ENCODE results near the gene MMP15. TPM values are rescaled to one million over a fixed set of nuclear protein-coding genes. Genes with fewer than 3 reads are reported as not detected.
"Not testable (repeated sequence)": the region's sequence is repeated elsewhere in the genome, so short reads cannot be mapped to it uniquely, and the experiment has no call there.

The MMP15 gene
- total and polyA plus RNA-seq, 12 donors = 24.4 to 88.4 (median 58.1) TPM

GRCh38 chr16:58074657-58075056 is 49.1 kb downstream of the MMP15 start:
- H3K36me3 ChIP-seq = no peaks in the 10 kb centered on the region
- no peak overlapping the region for H3K27ac ChIP-seq
- peaks cover 0 to 13% (median 4%) of the 10 kb centered on the region in 11 donors for H3K9me3 ChIP-seq
- DNase-seq = no peak
- TF ChIP-seq, protein P1, sequence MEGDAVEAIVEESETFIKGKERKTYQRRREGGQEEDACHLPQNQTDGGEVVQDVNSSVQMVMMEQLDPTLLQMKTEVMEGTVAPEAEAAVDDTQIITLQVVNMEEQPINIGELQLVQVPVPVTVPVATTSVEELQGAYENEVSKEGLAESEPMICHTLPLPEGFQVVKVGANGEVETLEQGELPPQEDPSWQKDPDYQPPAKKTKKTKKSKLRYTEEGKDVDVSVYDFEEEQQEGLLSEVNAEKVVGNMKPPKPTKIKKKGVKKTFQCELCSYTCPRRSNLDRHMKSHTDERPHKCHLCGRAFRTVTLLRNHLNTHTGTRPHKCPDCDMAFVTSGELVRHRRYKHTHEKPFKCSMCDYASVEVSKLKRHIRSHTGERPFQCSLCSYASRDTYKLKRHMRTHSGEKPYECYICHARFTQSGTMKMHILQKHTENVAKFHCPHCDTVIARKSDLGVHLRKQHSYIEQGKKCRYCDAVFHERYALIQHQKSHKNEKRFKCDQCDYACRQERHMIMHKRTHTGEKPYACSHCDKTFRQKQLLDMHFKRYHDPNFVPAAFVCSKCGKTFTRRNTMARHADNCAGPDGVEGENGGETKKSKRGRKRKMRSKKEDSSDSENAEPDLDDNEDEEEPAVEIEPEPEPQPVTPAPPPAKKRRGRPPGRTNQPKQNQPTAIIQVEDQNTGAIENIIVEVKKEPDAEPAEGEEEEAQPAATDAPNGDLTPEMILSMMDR (IDR thresholded peaks at IDR 0.05) = no peak
- intact Hi-C loops (cut with DNase I) = no loop called here
- no peak for ATAC-seq
- peaks cover 0 to 2% (median 0%) of the 10 kb centered on the region in 9 donors for H3K4me1 ChIP-seq
- no peak overlapping the region for H3K4me3 ChIP-seq
- 80 to 93% methylated on average over 4 of the region's 4 CpGs for WGBS, 2 donors
- H3K27me3 ChIP-seq = no peaks in the 10 kb centered on the region

DNA sequence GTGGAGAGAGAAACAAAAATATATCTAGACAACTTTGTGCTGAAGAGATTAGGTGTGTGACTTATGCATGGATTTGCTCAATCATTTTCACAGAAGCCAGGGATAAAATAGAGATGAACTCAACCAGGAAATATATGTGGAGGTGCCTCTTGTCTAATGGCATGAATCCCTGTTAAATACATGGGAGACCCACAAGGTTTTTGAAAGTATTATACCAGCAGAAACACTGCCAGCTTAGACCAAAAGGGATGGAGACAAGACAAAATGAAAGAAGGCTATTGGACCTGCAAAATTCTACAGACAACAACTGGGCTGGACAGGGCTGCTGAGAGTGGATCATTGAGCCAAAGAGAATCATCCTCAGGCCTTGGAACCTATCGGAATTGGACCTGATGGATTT is 51.0 kb downstream of the MMP15 start:
- ATAC-seq (no peak), DNase-seq (no peak)
- Histone ChIP-seq H3K36me3 (no peaks in the 10 kb centered on the region), H3K27ac (no peak overlapping the region), H3K27me3 (no peaks in the 10 kb centered on the region), H3K4me1 (peaks cover 0 to 19% (median 7%) of the 10 kb centered on the region in 9 donors), H3K9me3 (peaks cover 0 to 13% (median 4%) of the 10 kb centered on the region in 11 donors), H3K4me3 (no peak overlapping the region)
- WGBS, 2 donors = 95 to 100% methylated on average over 1 of the region's 1 CpG
- TF ChIP-seq, protein P1 (IDR thresholded peaks at IDR 0.05) = no peak
- intact Hi-C loops (cut with DNase I) = no loop called here

GRCh38 chr16:58077796-58078195 is 52.2 kb downstream of the MMP15 start:
- Histone ChIP-seq H3K27ac (no peak overlapping the region), H3K9me3 (peaks cover 0 to 13% (median 4%) of the 10 kb centered on the region in 11 donors), H3K4me3 (no peak overlapping the region), H3K4me1 (peaks cover 0 to 29% (median 9%) of the 10 kb centered on the region in 9 donors), H3K36me3 (no peaks in the 10 kb centered on the region), H3K27me3 (no peaks in the 10 kb centered on the region)
- no peak for DNase-seq
- no peak for ATAC-seq
- TF ChIP-seq, protein P1 (IDR thresholded peaks at IDR 0.05) = no peak
- 83 to 93% methylated on average over 8 of the region's 8 CpGs for WGBS, 2 donors
- intact Hi-C loops (cut with DNase I) = no loop called here

DNA sequence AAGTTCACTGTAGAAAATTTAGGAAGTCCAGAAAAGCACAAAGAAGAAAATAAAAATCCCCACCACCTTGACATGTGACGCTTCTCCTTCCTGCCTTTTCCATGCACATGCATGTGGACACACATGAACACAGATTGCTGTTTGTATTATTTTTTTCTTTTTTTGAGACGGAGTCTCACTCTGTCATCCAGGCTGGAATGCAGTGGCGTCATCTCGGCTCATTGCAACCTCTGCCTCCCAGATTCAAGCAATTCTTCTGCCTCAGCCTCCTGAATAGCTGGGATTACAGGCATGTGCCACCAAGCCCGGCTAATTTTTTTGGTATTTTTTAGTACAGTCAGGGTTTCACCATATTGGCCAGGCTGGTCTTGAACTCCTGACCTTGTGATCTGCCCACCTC is 55.1 kb downstream of the MMP15 start:
- intact Hi-C loops (cut with DNase I) = loop anchor here in 2 of 10 donors (2.0 to 5.0 kb wide), 3 partner anchors 37 to 54 kb away; no protein-coding TSS in a partner anchor
- not testable (repeated sequence) for H3K4me3 ChIP-seq, H3K36me3 ChIP-seq, ATAC-seq, DNase-seq, H3K27me3 ChIP-seq
- peak overlapping the region in 7 of 10 donors; percentile 70 to 81 (median 73) for H3K27ac ChIP-seq
- H3K9me3 ChIP-seq = peaks cover 0 to 13% (median 4%) of the 10 kb centered on the region in 11 donors
- peaks cover 0 to 29% (median 9%) of the 10 kb centered on the region in 9 donors for H3K4me1 ChIP-seq
- 72 to 76% methylated on average over 5 of the region's 5 CpGs for WGBS, 2 donors

DNA sequence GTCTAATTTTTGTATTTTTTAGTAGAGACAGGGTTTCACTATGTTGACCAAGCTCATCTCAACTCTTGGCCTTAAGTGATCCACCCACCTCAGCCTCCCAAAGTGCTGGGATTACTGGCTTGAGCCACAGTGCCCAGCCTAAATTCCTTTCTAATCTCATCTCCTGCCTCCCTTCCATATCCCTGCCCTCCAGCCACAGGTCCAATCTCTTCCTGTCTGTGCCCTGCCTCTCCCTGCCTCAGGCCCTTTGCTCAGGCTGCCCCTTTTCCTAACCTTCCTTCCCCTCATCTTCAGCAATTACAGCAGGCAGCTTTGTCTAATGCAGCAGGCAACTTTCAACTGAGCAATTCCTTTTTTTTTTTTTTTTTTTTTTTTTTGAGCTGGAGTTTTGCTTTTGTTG is 56.8 kb downstream of the MMP15 start:
- ATAC-seq (no peak), DNase-seq (no peak)
- Histone ChIP-seq H3K36me3 (no peaks in the 10 kb centered on the region), H3K4me3 (no peak overlapping the region), H3K9me3 (no peaks in the 10 kb centered on the region), H3K27me3 (no peaks in the 10 kb centered on the region), H3K27ac (peak overlapping the region in 1 of 10 donors; percentile 26), H3K4me1 (peaks cover 0 to 29% (median 9%) of the 10 kb centered on the region in 9 donors)
- intact Hi-C loops (cut with DNase I) = loop anchor here in 2 of 10 donors (5.0 kb wide), 2 partner anchors 35 to 50 kb away; no protein-coding TSS in a partner anchor
- TF ChIP-seq, protein P1 (IDR thresholded peaks at IDR 0.05) = no peak
